KMS-11 (cell line): ENCODE measurements around the gene SLC24A3.

Experiments used
- H2AFZ ChIP-seq: fragments of 200-600 bp; sonication (generic); 2 replicates; pipeline ENCODE4 v1.6.1; 2016; ENCODE audit warnings: antibody characterized with exemption, mixed run types, low read depth
- H3K27ac ChIP-seq: fragments of 200-600 bp; sonication (generic); 2 replicates; pipeline ENCODE4 v1.6.1; 2016; ENCODE audit warnings: mild to moderate bottlenecking, mixed run types
- H3K27me3 ChIP-seq: fragments of 200-600 bp; sonication (generic); 2 replicates; pipeline ENCODE4 v1.6.1; 2017; ENCODE audit warnings: mild to moderate bottlenecking, low read depth, mixed run types, moderate library complexity; ENCODE audit not compliant: insufficient read depth
- H3K36me3 ChIP-seq: fragments of 200-600 bp; sonication (generic); 2 replicates; pipeline ENCODE4 v1.6.1; 2017; ENCODE audit warnings: mild to moderate bottlenecking, mixed run types; ENCODE audit not compliant: insufficient read depth
- H3K4me1 ChIP-seq: fragments of 200-600 bp; sonication (generic); 2 replicates; pipeline ENCODE4 v1.6.1; 2016; ENCODE audit warnings: mild to moderate bottlenecking, low read depth, mixed run types; ENCODE audit not compliant: poor library complexity, severe bottlenecking
- H3K4me2 ChIP-seq: fragments of 200-600 bp; sonication (generic); 2 replicates; pipeline ENCODE4 v1.7.0; 2016; ENCODE audit warnings: mild to moderate bottlenecking, mixed run types
- H3K4me3 ChIP-seq: fragments of 200-600 bp; sonication (generic); IDR thresholded peaks from 2 replicates; pipeline ENCODE4 v1.6.1; 2017; ENCODE audit warnings: low read depth, low read length, mixed read lengths; ENCODE audit not compliant: insufficient read depth
- H3K79me2 ChIP-seq: fragments of 200-600 bp; sonication (generic); 2 replicates; pipeline ENCODE4 v1.6.1; 2016; ENCODE audit warnings: low read depth, mixed run types; ENCODE audit not compliant: insufficient read depth
- H3K9ac ChIP-seq: fragments of 200-600 bp; sonication (generic); 2 replicates; pipeline ENCODE4 v1.6.1; 2016; ENCODE audit warnings: mild to moderate bottlenecking, mixed run types
- H4K20me1 ChIP-seq: fragments of 200-600 bp; sonication (generic); 2 replicates; pipeline ENCODE4 v1.6.1; 2016; ENCODE audit warnings: mild to moderate bottlenecking, mixed run types; ENCODE audit not compliant: insufficient read depth
- CTCF ChIP-seq: fragments of 200-600 bp; sonication (generic); conservative IDR thresholded peaks from 2 replicates; pipeline ENCODE4 v1.6.1; 2017; ENCODE audit warnings: low read depth, mild to moderate bottlenecking, antibody characterized with exemption, low read length, moderate library complexity, mixed read lengths

Gene SLC24A3

GRCh38 chr20:19540392-19540791 is 327.9 kb downstream of the SLC24A3 start:
- Histone ChIP-seq H3K4me3 (no peak overlapping the region), H3K27ac (no peak overlapping the region), H3K79me2 (no peaks in the 10 kb centered on the region), H3K36me3 (no peaks in the 10 kb centered on the region), H3K4me1 (no peaks in the 10 kb centered on the region), H3K4me2 (no peak overlapping the region), H3K27me3 (no peaks in the 10 kb centered on the region), H2AFZ (no peak overlapping the region), H4K20me1 (no peaks in the 10 kb centered on the region), H3K9ac (no peak overlapping the region)
- no peak for TF ChIP-seq CTCF

GRCh38 chr20:19543101-19543500 is 330.7 kb downstream of the SLC24A3 start:
- Histone ChIP-seq H3K36me3 (no peaks in the 10 kb centered on the region), H2AFZ (no peak overlapping the region), H3K4me3 (no peak overlapping the region), H4K20me1 (no peaks in the 10 kb centered on the region), H3K27me3 (no peaks in the 10 kb centered on the region), H3K27ac (no peak overlapping the region), H3K79me2 (no peaks in the 10 kb centered on the region), H3K4me2 (no peak overlapping the region), H3K9ac (no peak overlapping the region), H3K4me1 (no peaks in the 10 kb centered on the region)
- no peak for TF ChIP-seq CTCF

- no peak overlapping the region for H3K4me2 ChIP-seq
- H3K27me3 ChIP-seq: no peaks in the 10 kb centered on the region
- H3K9ac ChIP-seq: no peak overlapping the region
- no peak overlapping the region for H3K27ac ChIP-seq
- H3K36me3 ChIP-seq: no peaks in the 10 kb centered on the region
- H3K79me2 ChIP-seq: no peaks in the 10 kb centered on the region
- no peak for TF ChIP-seq CTCF
- H2AFZ ChIP-seq: no peak overlapping the region
- H3K4me3 ChIP-seq: no peak overlapping the region
- no peaks in the 10 kb centered on the region for H4K20me1 ChIP-seq
- H3K4me1 ChIP-seq: no peaks in the 10 kb centered on the region
Observed at GRCh38 chr20:19544684-19545083, 332.2 kb downstream of the SLC24A3 start.

- Histone ChIP-seq H3K27me3 (no peaks in the 10 kb centered on the region), H3K4me3 (no peak overlapping the region), H3K4me1 (no peaks in the 10 kb centered on the region), H3K4me2 (no peak overlapping the region), H3K36me3 (no peaks in the 10 kb centered on the region), H3K79me2 (no peaks in the 10 kb centered on the region), H3K27ac (no peak overlapping the region), H2AFZ (no peak overlapping the region), H4K20me1 (no peaks in the 10 kb centered on the region), H3K9ac (no peak overlapping the region)
- TF ChIP-seq CTCF: no peak
Observed at GRCh38 chr20:19546648-19547047, 334.2 kb downstream of the SLC24A3 start.
